D721Med (cell line): ENCODE data around the gene NRXN2.

ENCODE experiments used
- DNase-seq: peaks from one replicate; pipeline ENCODE4 v3.0.0; 2011; ENCODE audit warnings: low spot score; ENCODE audit not compliant: insufficient read length
- FAIRE-seq: peaks from 2 replicates; lab custom pipeline; 2011; peaks lifted over from hg19 to GRCh38; lab: Jason Lieb, UNC
- TF ChIP-seq, protein P1 (sequence below): IDR thresholded peaks from 2 replicates; pipeline ENCODE4 v1.5.1; 2012; ENCODE audit warnings: mild to moderate bottlenecking, control low read depth; ENCODE audit not compliant: insufficient read depth; ENCODE audit errors: missing control alignments

Gene NRXN2

DNA sequence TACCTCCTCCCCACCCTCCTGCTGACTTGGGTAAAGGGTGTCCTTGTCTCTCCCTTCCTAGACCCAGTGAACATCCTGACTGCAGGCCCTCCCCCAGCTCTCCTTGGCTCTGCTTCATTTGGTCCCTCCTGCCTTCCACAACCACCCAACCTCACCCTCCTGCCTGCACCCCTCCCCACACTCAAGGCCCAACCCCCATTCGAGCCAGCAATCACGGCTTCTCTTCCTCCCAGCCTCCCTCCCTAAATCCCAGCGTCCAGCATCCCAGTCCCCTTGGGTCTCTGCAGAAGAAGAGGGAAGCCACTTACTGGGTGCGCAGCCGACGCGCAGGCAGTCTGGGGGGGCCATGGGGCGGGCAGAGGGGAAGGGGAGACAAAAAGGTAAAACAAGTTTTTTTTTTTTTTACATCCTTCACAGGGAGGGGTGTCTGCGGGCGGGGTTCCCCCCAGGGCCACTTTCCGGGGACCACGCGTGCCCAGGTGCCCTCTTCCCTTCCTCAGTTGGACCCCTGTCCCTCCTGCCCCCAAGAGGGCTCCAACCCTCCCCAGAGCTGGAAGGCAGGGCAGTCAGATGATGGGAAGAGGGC, 69.5 kb downstream of the NRXN2 start:
- FAIRE-seq, result no peak
- no peak for DNase-seq
- TF ChIP-seq, protein P1, sequence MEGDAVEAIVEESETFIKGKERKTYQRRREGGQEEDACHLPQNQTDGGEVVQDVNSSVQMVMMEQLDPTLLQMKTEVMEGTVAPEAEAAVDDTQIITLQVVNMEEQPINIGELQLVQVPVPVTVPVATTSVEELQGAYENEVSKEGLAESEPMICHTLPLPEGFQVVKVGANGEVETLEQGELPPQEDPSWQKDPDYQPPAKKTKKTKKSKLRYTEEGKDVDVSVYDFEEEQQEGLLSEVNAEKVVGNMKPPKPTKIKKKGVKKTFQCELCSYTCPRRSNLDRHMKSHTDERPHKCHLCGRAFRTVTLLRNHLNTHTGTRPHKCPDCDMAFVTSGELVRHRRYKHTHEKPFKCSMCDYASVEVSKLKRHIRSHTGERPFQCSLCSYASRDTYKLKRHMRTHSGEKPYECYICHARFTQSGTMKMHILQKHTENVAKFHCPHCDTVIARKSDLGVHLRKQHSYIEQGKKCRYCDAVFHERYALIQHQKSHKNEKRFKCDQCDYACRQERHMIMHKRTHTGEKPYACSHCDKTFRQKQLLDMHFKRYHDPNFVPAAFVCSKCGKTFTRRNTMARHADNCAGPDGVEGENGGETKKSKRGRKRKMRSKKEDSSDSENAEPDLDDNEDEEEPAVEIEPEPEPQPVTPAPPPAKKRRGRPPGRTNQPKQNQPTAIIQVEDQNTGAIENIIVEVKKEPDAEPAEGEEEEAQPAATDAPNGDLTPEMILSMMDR, result no peak

DNA sequence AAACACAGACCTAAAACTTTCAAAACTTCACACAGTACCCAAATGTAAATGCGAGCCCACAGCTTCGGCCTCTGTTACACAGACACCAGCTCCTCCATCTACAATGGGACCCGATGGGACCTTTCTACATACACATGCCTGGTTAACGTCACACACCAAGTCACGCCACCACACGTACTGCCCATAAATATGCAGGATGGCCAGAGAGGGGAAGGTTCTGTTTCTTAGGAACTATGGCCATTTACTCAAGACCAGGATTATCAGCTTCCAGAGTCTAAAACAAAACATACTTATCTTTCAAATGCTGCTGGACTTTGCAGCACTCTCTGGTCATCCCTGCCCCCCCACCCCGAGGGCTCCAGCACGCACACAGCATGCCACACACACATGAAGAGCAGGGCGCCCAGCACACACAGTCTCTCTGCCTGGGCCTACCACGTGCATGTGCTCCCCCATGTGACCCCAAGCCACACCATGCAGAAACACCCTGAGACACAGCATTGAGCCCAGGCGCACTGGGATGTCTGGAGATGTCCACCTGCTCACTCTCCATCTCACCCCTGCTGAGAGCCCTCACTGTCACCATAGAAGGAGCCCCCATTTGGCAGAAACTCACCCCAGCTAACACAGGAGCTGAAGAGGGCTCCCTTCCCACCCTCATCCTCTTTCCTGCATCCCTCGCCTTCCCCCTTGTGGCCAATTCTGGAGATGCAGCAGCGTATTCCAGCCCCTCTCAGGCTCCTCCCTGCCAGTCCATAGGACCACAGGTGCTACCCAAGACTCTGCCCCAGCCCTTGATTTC, 70.2 kb downstream of the NRXN2 start:
- DNase-seq (peak; percentile 96), FAIRE-seq (no peak)
- TF ChIP-seq, protein P1, result peak; percentile 89

DNA sequence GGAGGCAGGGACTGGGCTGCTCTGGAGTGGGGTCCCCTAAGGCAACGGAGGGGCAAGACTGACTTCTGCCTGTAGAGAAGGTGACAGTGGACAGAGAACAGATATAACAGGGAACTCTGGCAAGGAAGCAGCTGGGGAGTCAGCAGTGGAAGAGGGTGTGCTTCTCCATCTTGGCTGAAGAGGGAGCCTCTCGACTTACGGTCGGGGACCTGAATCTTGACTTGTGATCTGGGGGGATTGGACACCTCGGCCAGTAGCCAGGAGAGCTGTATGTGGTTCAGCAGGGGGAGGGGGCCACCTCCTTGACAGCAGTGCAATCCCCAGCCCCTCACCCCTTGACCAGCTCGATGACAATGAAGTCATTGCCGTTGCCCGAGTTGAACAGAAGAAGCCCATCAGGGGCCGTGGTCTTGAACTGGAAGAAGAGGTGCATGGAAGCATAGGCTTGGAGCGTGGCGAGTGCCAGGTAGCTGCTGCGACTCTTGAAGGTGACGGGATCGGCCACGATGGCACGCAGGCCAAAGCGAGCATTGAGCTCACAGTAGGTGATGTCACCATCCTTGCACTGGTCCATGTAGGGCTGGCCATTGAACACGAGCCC, 72.0 kb downstream of the NRXN2 start:
- TF ChIP-seq, protein P1, result peak; percentile 6
- DNase-seq (no peak), FAIRE-seq (no peak)

DNA sequence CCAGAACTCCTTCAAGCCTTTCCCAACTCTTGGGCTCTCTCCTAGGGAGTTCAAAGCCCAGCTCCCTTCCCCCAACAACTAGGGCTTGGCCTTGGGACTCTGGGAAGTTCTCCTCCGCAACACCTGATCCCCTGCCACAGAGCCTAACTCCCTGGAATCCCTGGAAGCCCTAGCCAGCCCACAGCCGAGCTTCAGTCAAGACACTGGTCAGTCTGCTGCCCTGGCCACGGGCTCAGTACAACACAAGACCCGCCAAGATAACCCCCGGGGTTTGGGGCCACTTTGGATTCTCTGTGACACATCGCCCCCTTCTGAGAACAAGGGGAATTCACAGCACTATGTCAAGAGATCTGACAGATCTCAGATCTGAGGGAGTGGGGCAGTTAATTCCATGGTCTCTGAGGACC, 73.7 kb downstream of the NRXN2 start:
- TF ChIP-seq, protein P1, result peak; percentile 41
- FAIRE-seq, result no peak
- no peak for DNase-seq

DNA sequence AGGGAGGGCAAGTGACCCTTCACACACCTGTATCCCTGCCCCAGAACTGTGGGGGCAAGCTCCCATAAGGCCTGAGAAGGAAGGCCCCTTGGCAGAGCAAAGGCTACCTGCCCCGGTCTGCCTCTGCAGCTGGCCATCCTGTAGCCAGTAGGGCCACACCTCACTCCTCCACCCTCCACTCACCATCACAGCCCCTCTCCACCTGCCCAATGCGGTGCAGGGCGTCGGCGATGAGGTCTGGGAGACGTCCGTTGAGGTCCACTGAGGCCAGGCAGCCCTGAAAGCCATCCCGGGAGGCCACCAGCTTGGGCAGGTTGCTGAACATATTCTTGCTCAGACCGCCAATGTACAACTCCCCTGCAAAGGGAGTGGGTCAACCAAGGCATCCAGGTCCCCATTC, 74.4 kb downstream of the NRXN2 start:
- DNase-seq (no peak), FAIRE-seq (no peak)
- TF ChIP-seq, protein P1, result no peak

DNA sequence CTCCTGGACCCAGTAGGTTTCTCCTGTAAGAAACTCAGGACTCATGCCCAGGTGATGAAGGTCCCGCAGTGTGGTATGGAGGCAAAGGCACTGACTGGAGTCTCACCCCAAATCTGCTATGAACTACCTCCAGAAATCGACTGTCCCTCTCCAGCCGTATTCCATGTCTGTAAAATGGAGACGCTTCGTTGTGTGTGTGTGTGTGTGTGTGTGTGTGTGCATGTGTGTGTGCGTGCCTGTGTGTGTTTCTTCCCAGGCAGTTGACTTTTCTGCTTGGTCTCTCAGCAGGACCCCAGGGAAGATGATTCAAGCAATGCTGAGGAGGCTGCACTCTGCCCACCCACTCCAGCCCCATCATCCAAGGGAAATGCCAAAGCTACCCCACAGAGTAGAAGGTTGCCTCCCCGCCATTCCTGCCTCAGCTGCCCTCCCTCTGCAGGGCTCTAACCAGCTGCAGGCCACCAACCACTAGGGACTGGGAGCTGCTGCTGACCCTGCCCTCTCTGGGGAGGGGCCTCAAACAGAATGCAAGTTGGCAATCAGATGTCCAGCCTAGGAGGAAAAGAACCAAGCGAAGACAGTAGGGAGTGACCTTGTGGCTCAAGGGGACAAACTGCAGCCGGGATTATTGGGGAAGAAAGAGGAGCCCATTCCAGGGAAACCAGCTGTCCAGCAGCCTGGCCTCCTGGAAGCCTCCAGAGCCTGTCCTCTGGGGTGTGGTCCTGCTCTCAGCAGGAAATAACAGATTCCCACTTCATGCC, 75.8 kb downstream of the NRXN2 start:
- FAIRE-seq (no peak), DNase-seq (no peak)
- TF ChIP-seq, protein P1, result no peak
